Astrocyte (in vitro differentiated cells and primary cell): ENCODE results near the gene BAIAP3. TPM values are rescaled to one million over a fixed set of nuclear protein-coding genes. Genes with fewer than 3 reads are reported as not detected.

Experiments
- DNase-seq: peaks from one replicate; pipeline ENCODE4 v3.0.0-alpha.2; 2010; ENCODE audit warnings: low read depth
- FAIRE-seq: peaks from 2 replicates; lab custom pipeline; 2011; peaks lifted over from hg19 to GRCh38; lab: Jason Lieb, UNC
- H2AFZ ChIP-seq: 2 replicates; pipeline ENCODE4 v1.6.0; 2012; ENCODE audit warnings: low read depth, low read length, inconsistent platforms
- H3K27ac ChIP-seq: 2 replicates; pipeline ENCODE4 v1.5.1; 2011; ENCODE audit warnings: low read depth, low read length, inconsistent platforms
- H3K27me3 ChIP-seq: 2 replicates; pipeline ENCODE4 v1.6.0; 2011; ENCODE audit warnings: low read length, inconsistent platforms; ENCODE audit not compliant: insufficient read depth
- H3K36me3 ChIP-seq: 2 replicates; pipeline ENCODE4 v1.5.1; 2011; ENCODE audit warnings: low read length, inconsistent platforms; ENCODE audit not compliant: insufficient read depth
- H3K4me1 ChIP-seq: 2 replicates; pipeline ENCODE4 v1.5.1; 2011; ENCODE audit warnings: low read length, inconsistent platforms; ENCODE audit not compliant: insufficient read depth
- H3K4me2 ChIP-seq: 2 replicates; pipeline ENCODE4 v1.6.0; 2012; ENCODE audit warnings: low read length, inconsistent platforms
- H3K4me3 ChIP-seq: 2 replicates; pipeline ENCODE4 v1.5.1; 2011; ENCODE audit warnings: low read depth, mild to moderate bottlenecking, low read length, inconsistent platforms; ENCODE audit not compliant: insufficient read depth
- H3K79me2 ChIP-seq: 2 replicates; pipeline ENCODE4 v1.6.0; 2012; ENCODE audit warnings: mild to moderate bottlenecking, low read length, inconsistent platforms; ENCODE audit not compliant: insufficient read depth
- H3K9ac ChIP-seq: 2 replicates; pipeline ENCODE4 v1.6.0; 2012; ENCODE audit warnings: mild to moderate bottlenecking, low read length, inconsistent platforms
- H3K9me3 ChIP-seq: 2 replicates; pipeline ENCODE4 v1.5.1; 2012; ENCODE audit warnings: low read depth, mild to moderate bottlenecking, low read length, inconsistent platforms; ENCODE audit not compliant: insufficient read depth
- H4K20me1 ChIP-seq: 2 replicates; pipeline ENCODE4 v1.6.0; 2012; ENCODE audit warnings: low read length, inconsistent platforms; ENCODE audit not compliant: insufficient read depth
- H3K27ac Mint-ChIP-seq: one replicate; pipeline ENCODE4 v1.8.0; 2021; ENCODE audit warnings: mild to moderate bottlenecking, mixed read lengths; ENCODE audit not compliant: unreplicated experiment
- H3K27me3 Mint-ChIP-seq: one replicate; pipeline ENCODE4 v1.8.0; 2021; ENCODE audit warnings: low read depth, mixed read lengths; ENCODE audit not compliant: unreplicated experiment
- H3K36me3 Mint-ChIP-seq: one replicate; pipeline ENCODE4 v1.8.0; 2021; ENCODE audit warnings: low read depth, mixed read lengths; ENCODE audit not compliant: unreplicated experiment
- H3K4me1 Mint-ChIP-seq: one replicate; pipeline ENCODE4 v1.8.0; 2021; ENCODE audit warnings: low read depth, mixed read lengths; ENCODE audit not compliant: unreplicated experiment
- H3K4me3 Mint-ChIP-seq: one replicate; pipeline ENCODE4 v1.8.0; 2021; ENCODE audit warnings: mild to moderate bottlenecking, moderate library complexity, mixed read lengths; ENCODE audit not compliant: unreplicated experiment
- H3K9me3 Mint-ChIP-seq: one replicate; pipeline ENCODE4 v1.8.0; 2021; ENCODE audit warnings: mild to moderate bottlenecking, mixed read lengths; ENCODE audit not compliant: unreplicated experiment
- CTCF ChIP-seq: IDR thresholded peaks from 2 replicates; pipeline ENCODE4 v1.5.1; 2011; ENCODE audit warnings: low read depth, mild to moderate bottlenecking, inconsistent platforms, low read length, moderate library complexity; ENCODE audit not compliant: insufficient read depth
- EZH2 ChIP-seq: IDR thresholded peaks from 2 replicates; pipeline ENCODE4 v1.6.1; 2012; ENCODE audit warnings: mild to moderate bottlenecking, low read length, inconsistent platforms; ENCODE audit not compliant: insufficient read depth
- total RNA-seq: library from RNA; stranded (reverse); gene quantifications from 2 replicates; pipeline ENCODE4 v1.2.1, GENCODE V29; 2021

Gene BAIAP3
- total RNA-seq, 1 donor from 2014 or later: 2.6 TPM

DNA sequence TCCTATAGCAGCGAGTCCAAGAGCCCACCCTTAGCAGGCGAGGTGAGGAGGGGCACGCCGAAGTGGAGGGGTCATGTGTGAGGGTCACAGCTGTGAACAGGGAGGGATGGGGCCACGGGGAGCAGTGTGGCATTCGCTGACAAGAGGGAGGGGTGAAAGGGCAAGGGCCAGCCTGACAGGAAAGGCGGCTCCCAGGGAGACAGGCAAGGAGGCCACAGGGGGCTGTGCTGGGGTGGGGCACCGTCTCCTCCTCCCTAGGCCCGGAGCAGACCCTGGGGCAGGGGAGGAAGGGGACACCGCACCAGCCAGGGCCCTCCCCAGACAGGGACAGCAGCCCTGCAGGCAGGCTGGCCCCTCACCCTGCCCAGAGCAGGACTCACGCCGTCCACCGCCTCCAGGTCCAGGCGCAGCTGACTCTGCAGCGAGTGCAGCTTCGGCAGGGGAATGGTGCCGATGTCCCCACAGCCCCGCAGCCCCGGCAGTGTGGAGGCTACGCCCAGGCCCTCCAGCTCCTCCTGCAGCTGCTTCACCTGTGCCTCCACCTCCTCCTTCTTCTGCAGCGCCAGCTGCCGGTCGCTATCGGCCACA, 33.4 kb downstream of the BAIAP3 start:
- H4K20me1 ChIP-seq: peaks cover 22% of the 10 kb centered on the region
- Mint-ChIP-seq H3K4me1 (no peaks in the 10 kb centered on the region), H3K4me3 (no peak overlapping the region), H3K27ac (no peak overlapping the region), H3K36me3 (peaks cover 1% of the 10 kb centered on the region), H3K27me3 (no peaks in the 10 kb centered on the region), H3K9me3 (no peaks in the 10 kb centered on the region)
- TF ChIP-seq CTCF (no peak), EZH2 (no peak)
- no peak overlapping the region for H3K4me2 ChIP-seq
- H3K36me3 ChIP-seq: peaks cover 7% of the 10 kb centered on the region
- no peak for DNase-seq
- FAIRE-seq: no peak
- peaks cover 11% of the 10 kb centered on the region for H3K79me2 ChIP-seq
- H3K27ac ChIP-seq: no peak overlapping the region
- H3K9ac ChIP-seq: no peak overlapping the region
- H3K9me3 ChIP-seq: no peaks in the 10 kb centered on the region
- no peak overlapping the region for H3K4me3 ChIP-seq
- no peaks in the 10 kb centered on the region for H3K4me1 ChIP-seq
- no peak overlapping the region for H2AFZ ChIP-seq
- no peaks in the 10 kb centered on the region for H3K27me3 ChIP-seq

- H3K4me1 Mint-ChIP-seq: no peaks in the 10 kb centered on the region
- Histone ChIP-seq H3K9ac (no peak overlapping the region), H3K79me2 (peaks cover 3% of the 10 kb centered on the region), H3K36me3 (peaks cover 6% of the 10 kb centered on the region), H3K27ac (no peak overlapping the region), H3K4me2 (no peak overlapping the region), H3K4me1 (no peaks in the 10 kb centered on the region), H4K20me1 (peaks cover 14% of the 10 kb centered on the region), H3K27me3 (no peaks in the 10 kb centered on the region), H3K4me3 (no peak overlapping the region), H2AFZ (no peak overlapping the region), H3K9me3 (no peaks in the 10 kb centered on the region)
- H3K27me3 Mint-ChIP-seq: no peaks in the 10 kb centered on the region
- TF ChIP-seq EZH2 (no peak), CTCF (no peak)
- peaks cover 1% of the 10 kb centered on the region for H3K36me3 Mint-ChIP-seq
- no peaks in the 10 kb centered on the region for H3K9me3 Mint-ChIP-seq
- DNase-seq (no peak), FAIRE-seq (no peak)
- H3K27ac Mint-ChIP-seq: no peak overlapping the region
- no peak overlapping the region for H3K4me3 Mint-ChIP-seq
Measured at GRCh38 chr16:1367486-1368174, 34.2 kb downstream of the BAIAP3 start.
